ENCODE data around the gene HECTD1.
"Not testable (repeated sequence)": the region's sequence is repeated elsewhere in the genome, so short reads cannot be mapped to it uniquely, and the experiment has no call there.

GRCh38 chr14:31242161-31242940, 34.8 kb upstream of the HECTD1 start:
- TF ChIP-seq GABPA (IDR thresholded peaks at IDR 0.05; ENCODE audit: low read depth); CTCF (IDR thresholded peaks at IDR 0.05); EZH2phosphoT487 (IDR thresholded peaks at IDR 0.05; ENCODE audit: borderline replicate concordance, low read depth); NFIC (IDR thresholded peaks at IDR 0.05; ENCODE audit: borderline replicate concordance); RAD21 (IDR thresholded peaks at IDR 0.05; ENCODE audit: low read length); RXRA (IDR thresholded peaks at IDR 0.05; ENCODE audit: borderline replicate concordance, low read depth); JUND (IDR thresholded peaks at IDR 0.05): not testable (repeated sequence)
- TF ChIP-seq, protein P1, sequence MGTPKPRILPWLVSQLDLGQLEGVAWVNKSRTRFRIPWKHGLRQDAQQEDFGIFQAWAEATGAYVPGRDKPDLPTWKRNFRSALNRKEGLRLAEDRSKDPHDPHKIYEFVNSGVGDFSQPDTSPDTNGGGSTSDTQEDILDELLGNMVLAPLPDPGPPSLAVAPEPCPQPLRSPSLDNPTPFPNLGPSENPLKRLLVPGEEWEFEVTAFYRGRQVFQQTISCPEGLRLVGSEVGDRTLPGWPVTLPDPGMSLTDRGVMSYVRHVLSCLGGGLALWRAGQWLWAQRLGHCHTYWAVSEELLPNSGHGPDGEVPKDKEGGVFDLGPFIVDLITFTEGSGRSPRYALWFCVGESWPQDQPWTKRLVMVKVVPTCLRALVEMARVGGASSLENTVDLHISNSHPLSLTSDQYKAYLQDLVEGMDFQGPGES (IDR thresholded peaks at IDR 0.05; ENCODE audit: low read depth, low read length) = not testable (repeated sequence)
